GM03348 (cell line): Measurements from ENCODE around the gene MPZL3.

Experiments
- DNase-seq: peaks from one replicate; pipeline ENCODE4 v3.0.0; 2012; ENCODE audit warnings: low spot score

The MPZL3 gene, protein sequence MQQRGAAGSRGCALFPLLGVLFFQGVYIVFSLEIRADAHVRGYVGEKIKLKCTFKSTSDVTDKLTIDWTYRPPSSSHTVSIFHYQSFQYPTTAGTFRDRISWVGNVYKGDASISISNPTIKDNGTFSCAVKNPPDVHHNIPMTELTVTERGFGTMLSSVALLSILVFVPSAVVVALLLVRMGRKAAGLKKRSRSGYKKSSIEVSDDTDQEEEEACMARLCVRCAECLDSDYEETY

DNA sequence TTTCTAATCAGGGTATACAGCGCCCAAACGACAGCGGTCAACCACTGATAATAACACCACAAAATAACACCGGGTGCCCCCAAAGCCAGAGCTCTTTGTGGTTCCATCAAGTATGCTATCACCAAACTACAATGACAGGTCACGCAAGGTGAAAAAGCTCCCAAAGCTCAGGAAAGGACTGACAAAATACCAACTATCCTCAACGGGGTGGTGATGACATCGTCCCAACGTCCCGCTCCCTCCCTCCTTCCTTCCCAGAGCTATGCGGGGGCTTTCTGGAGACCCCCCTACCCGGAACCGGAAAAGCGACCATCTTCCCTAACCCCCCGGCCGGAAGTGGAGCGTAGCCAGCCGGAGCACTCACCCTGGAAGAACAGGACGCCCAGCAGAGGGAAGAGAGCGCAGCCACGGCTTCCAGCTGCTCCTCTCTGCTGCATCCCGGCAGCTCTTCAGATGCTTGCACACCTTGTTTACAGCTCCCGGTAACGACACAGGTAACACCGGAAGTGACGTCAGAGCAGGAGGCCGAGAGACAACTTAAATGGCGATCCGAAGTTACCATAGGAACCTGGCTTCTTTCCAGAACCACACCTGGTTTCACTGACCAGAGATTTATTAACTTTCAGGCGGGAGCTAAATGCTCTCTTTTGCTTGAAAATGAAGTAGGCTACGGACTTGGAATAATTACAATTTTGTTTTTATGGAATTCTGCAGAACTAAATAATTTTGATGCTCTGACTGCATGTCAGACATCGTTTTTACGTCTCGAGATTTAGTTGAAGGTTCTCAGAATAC lies at the start of gene MPZL3:
Gene MPZL3, minus strand, starts transcription at position 508 of the 795 bp plus-strand sequence. Its CDS starts 71 bp downstream, at position 437.
- DNase-seq: peak; percentile 41

- DNase-seq: no peak
Measured at GRCh38 chr11:118301600-118302195, 49.5 kb upstream of the MPZL3 start.

GRCh38 chr11:118295815-118296454 lies 43.8 kb upstream of the MPZL3 start:
- peak; percentile 17 for DNase-seq

DNA sequence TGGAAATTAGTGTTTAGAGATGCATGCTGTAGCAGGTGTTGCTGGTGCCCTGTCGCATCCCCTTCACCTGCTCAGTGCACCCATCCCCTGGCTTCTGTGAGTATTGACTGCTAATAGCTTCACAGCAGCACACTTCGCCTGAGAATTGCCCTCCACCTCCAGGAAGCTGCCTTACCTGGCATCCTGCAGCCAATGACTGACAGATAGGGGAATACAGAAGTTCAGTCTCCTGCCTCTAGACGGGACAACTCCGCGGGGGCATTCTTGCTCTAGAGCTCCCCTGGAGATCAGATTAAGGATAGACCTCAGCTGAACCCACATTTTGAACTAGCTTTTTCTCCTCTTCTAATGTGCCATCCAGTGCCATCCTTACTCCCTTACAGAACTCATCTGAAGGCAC lies 43.0 kb upstream of the MPZL3 start:
- DNase-seq: no peak

DNA sequence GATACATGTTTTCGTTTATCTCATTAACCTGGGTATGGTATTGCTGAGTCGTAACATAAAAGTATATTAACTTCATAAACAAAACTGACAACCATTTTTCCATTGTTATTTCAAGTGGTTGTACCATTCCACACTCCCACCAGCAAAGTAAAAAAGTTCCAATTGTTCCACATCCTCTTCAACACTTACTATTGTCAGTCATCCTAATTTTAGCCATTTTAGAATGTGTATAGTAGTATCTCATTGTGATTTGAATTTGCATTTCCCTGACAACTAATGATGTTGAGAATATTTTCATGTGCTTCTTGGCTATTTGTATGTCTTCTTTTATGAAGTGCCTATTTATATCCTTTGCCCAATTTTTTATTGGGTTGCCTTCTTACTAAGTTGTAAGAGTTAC lies 41.9 kb upstream of the MPZL3 start:
- no peak for DNase-seq

- no peak for DNase-seq
Measured at GRCh38 chr11:118291477-118292135, 39.4 kb upstream of the MPZL3 start.

DNA sequence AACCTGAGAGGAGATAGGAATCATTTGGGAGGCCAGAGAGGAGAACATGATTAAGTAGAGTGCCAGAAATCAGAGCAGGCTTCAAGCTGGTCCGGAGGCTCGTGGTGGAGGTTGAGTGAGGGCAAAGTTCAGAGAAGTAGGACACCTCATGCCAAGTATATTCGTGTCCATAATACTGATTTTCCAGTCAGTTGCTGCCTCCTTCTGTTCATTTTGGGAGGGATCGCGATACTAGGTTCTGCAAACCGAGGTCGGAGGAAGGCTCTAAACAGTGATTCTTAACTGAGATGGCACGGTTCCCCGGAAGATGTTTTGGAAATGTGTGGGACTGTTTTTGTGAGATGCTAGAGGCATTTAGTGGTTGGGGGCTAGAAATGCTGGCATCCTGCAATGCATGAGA lies 38.8 kb upstream of the MPZL3 start:
- DNase-seq: no peak

GRCh38 chr11:118289401-118289800 lies 37.2 kb upstream of the MPZL3 start:
- no peak for DNase-seq

GRCh38 chr11:118287006-118287405 lies 34.8 kb upstream of the MPZL3 start:
- DNase-seq: no peak

GRCh38 chr11:118286545-118286944 lies 34.4 kb upstream of the MPZL3 start:
- no peak for DNase-seq

DNA sequence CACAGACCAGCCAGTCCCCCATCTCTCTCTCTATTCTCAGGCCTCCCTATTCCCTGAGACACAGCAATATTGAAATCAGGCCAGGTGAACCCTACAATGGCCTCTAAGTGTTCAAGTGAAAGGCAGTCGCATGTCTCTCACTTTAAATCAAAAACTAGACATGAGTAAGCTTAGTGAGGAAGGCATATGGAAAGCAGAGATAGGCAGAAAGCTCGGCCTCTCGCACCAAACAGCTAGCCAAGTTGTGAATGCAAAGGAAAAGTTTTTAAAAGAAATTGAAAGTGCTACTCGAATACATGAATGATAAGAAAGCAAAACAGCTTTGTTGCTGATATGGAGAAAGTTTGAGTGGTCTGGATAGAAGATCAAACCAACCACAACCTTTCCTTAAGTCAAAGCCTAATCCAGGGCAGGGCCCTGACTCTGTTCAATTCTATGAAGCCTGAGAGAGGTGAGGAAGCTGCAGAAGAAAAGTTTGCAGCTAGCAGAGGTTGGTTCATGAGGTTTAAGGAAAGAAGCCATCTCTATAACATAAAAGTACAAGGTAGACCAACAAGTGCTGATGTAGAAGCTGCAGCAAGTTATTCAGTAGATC lies 31.7 kb upstream of the MPZL3 start:
- no peak for DNase-seq

GRCh38 chr11:118283037-118283636 lies 31.0 kb upstream of the MPZL3 start:
- DNase-seq: no peak

- no peak for DNase-seq
Measured at GRCh38 chr11:118282606-118283005, 30.4 kb upstream of the MPZL3 start.

DNA sequence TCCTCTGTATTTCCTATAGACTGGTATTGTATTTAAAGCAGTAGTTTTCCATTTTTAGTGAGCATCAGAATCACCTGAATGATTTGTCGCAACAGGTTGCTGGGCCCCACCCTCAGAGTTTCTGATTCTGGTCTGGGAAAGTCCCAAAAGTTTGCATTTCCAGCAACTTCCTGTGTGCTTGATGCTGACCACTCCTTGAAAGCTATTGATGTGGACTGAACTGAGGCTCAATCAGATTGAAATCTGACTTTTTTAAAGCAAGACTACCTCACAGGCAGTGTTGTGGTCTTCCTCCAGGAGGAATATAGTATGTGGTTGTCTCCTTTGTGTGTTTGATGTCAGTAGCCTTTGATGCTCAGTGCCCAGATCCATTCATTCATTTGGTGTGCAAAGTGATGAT lies 29.1 kb upstream of the MPZL3 start:
- DNase-seq: no peak

DNA sequence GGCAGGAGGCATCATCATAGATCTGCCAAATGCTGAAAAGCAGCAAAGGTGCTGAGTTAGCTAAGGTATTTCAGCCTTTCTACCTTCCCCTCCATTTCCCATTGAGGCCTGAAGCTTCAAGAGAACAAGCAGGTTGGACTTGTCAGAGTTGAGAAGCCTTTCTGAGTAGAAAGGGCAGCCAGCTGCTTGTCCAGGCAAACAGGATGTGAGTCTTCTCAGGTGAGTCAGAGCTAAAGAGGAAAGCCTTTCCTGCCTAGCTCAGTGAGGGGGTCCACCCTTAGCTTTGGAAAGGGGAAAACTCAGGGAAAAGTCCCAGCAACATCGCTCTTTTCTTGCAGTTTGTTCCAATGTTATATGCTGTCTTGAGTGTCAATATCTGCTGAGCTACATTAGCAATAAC lies 25.1 kb upstream of the MPZL3 start:
- no peak for DNase-seq

- no peak for DNase-seq
Measured at GRCh38 chr11:118276422-118276821, 24.3 kb upstream of the MPZL3 start.

- no peak for DNase-seq
Measured at GRCh38 chr11:118275176-118275575, 23.0 kb upstream of the MPZL3 start.

GRCh38 chr11:118274186-118274585 lies 22.0 kb upstream of the MPZL3 start:
- no peak for DNase-seq

GRCh38 chr11:118272001-118272400 lies 19.8 kb upstream of the MPZL3 start:
- no peak for DNase-seq

GRCh38 chr11:118267486-118267885 lies 15.3 kb upstream of the MPZL3 start:
- no peak for DNase-seq

GRCh38 chr11:118265954-118266353 lies 13.8 kb upstream of the MPZL3 start:
- no peak for DNase-seq
